ENCODE results near the gene FAHD1.
"Not testable (repeated sequence)": the region's sequence is repeated elsewhere in the genome, so short reads cannot be mapped to it uniquely, and the experiment has no call there.

The FAHD1 gene

DNA sequence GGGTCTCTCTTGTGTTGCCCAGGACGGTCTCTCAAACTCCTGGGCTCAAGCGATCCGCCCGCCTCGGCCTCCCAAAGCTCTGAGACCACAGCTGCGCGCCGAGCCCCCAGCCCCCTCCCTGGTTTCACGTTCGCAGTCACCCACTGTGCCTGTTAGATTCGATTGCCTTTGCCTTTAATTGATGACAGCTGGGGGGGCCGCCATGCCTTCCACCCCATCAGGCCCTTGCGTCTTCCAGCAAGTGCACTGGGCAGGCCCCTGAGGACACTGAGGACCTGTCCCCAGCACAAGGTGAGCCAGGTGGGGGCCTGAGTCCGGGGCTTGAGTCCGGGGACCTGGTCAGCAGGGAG is 36.8 kb upstream of the FAHD1 start:
- DNase-seq: no peak

GRCh38 chr16:1790611-1791255 is 36.3 kb upstream of the FAHD1 start:
- DNase-seq: no peak

- DNase-seq: no peak
Observed at GRCh38 chr16:1791256-1791942, 35.6 kb upstream of the FAHD1 start.

GRCh38 chr16:1791943-1792812 is 34.8 kb upstream of the FAHD1 start:
- DNase-seq: no peak

DNA sequence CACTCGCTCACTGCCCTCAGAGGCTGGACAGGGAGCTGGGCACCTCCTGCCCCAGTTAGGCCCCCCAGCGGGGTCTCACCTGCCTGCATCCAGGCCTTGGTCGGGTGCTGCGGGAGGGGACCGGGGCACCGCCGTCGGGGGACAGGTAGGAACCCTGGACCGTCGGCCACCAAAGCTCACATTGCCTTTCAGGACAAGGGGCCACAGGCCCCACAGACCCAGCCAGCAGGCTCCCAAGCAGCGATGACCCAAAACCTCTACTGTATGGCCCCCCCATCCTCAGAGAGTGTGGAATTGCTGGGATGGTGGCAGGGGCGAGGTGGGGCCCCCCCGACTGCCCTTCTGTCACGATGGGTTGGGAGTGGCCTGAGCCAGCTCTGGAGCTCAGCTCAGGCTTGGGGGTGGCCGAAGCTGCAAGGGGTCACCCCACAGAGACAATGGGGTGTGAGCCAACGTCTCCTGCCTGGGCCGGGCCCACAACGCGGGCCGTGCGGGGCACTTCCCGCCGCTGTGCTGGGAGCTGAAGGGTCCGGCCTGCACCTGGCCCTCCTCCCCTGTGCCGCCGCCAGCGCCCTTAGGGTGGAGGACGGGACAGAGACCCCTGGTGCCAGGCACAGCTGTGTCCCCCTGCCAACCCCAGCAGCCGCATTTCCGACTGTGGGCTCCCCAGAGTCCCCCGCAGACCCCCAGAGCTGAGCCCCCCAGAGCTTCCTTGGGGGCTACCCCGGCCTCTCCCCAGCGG is 34.0 kb upstream of the FAHD1 start:
- DNase-seq: no peak

- no peak for DNase-seq
Observed at GRCh38 chr16:1793578-1794220, 33.3 kb upstream of the FAHD1 start, which contains the start of gene IGFALS. TSS of gene IGFALS (minus strand) at chr16:1793705. CDS start at chr16:1793652, 53 bp downstream.

DNA sequence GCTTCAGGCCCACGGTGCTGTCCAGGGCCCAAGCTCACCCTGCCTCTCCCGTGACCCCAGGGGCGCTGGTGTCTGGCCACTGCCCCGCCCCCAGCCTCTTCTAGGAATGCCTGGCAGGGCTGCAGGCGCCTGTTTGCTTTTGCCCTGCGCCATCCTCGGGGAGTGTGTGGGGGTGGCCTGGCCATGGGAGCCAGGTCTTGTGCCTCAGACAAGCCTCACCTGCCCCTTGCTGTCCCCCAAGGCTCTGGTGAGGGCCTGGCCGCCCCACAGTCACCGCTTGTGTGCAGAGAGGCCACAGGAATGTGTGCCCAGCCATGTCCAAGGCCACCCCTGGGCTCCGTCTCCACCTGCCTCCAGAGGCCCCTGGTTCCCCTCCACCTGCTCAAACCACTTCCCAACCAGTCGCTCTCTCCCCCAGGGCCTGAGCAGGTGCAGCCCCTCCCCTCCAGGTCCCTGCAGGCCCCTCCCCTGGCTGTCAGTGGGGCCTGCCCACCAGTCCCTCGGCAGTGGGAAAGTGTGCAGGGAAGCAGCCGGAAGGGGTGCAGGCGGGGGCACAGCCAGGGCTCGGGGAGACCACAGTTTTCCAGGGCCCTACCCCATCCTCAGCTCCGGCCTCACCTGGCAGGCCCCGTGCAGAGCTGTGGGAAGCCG is 32.7 kb upstream of the FAHD1 start:
- no peak for DNase-seq

DNA sequence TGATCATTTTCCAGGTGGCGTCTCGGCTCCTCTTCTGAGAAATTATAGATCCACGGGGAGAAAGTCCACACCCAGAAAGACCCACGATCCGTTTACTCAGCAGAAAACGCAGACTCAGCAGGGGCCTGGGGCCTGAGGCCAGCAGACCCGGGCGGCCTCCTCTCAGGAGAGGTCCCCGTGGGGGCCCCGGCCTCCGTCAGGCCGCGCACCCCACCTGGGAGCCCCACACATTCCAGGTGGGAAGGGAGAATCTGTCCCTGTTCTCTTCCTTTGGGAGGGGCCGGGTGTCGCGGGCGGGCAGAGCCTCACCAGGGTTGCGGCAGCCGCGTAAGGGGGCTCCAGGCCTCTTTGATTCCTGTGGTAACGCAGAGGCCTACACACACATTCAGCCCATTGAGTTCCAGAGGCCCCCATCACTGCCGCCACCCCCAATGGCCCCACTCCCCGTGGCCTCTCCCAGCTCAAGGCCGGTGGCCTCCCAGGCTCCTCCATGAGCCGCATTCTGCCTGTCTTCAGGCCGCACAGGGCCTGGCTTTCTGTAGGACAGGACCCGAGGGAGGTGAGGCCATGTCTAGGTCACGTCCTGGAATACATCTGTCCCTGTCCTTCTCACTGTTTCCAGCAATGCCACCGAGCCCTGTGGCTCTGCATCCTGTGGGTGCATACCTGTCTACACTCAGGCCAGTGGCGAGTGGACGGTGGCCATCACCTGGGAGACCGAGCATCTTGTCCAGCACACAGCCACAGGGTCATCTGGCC is 31.9 kb upstream of the FAHD1 start:
- no peak for DNase-seq

DNA sequence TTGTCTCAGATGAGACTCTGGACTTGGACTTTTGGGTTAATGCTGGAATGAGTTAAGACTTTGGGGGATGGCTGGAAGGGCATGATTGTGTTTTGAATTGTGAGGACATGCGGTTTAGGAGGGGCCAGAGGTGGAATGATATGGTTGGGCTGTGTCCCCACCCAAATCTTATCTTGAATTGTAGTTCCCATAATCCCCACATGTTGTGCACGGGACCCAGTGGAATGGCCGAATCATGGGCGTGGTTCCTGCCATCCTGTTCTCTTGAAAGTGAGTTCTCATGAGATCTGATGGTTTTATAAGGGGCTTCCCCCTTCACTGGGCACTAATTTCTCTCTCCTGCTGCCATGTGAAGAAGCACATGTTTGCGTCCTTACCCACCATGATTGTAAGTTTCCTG is 27.7 kb upstream of the FAHD1 start:
- DNase-seq: not testable (repeated sequence)

DNA sequence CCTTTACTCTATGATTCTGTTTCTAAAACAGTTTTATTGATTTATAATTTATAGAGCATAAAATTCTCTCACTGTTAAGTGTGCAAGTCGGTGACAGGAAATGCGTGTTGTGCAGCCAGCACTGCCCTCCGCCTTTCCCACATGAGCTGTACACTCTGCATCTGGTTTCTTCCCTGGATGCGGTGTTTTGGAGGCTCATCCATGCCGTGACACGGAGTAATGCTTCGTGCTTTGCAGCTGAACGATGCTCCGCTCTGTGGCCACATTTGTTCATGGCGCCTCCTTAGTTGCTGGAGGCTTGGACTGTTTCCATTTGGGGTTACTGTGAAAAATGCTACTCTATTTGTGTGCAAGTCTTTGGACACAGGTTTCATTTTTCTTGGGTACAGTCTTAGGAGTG is 26.3 kb upstream of the FAHD1 start:
- no peak for DNase-seq

DNA sequence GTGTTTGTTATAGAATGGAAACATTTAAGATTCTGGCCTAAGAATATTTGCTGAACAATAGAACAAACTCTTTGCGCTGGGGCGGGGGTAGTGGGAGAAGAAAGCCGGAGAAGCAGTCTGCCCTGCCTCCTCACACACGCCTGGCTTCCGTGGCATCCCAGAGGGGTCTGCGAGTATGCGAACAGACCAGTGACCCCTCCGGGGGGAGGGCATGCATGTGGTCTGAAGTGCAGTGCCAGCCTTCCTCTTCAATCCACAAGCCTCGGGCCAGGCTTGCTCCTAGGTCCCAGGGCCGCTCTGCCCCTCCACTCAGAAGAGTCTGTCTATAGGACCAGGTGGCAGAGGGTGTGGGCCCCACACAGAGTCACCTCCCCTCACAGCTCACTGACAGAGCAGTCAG is 19.4 kb upstream of the FAHD1 start:
- DNase-seq: no peak

- DNase-seq: no peak
Observed at GRCh38 chr16:1808691-1809090, 18.3 kb upstream of the FAHD1 start.

- no peak for DNase-seq
Observed at GRCh38 chr16:1809281-1809801, 17.7 kb upstream of the FAHD1 start.

- DNase-seq: no peak
Observed at GRCh38 chr16:1810106-1810505, 16.9 kb upstream of the FAHD1 start.

GRCh38 chr16:1810536-1810935 is 16.5 kb upstream of the FAHD1 start:
- DNase-seq: no peak

GRCh38 chr16:1812732-1813163 is 14.3 kb upstream of the FAHD1 start:
- peak; percentile 65 for DNase-seq

DNA sequence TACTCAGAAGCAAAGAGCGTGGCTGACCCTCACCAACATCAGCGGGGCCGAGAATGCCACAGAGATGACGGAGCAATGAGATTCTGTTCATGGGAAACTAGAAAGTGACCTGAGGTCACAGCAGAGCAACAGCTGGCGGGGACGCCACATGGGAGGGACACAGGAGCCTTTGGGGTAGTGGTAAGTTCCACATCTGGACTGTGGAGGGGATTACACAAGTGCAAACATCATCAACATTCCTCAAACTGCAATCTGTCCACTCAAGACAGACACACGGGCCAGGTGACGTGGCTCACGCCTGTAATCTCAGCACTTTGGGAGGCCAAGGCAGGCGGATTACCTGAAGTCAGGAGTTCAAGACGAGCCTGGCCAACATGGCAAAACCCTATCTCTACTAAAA is 11.5 kb upstream of the FAHD1 start:
- DNase-seq: no peak

- DNase-seq: no peak
Observed at GRCh38 chr16:1816396-1817275, 10.4 kb upstream of the FAHD1 start.

GRCh38 chr16:1817276-1817589 is 9.8 kb upstream of the FAHD1 start:
- no peak for DNase-seq

DNA sequence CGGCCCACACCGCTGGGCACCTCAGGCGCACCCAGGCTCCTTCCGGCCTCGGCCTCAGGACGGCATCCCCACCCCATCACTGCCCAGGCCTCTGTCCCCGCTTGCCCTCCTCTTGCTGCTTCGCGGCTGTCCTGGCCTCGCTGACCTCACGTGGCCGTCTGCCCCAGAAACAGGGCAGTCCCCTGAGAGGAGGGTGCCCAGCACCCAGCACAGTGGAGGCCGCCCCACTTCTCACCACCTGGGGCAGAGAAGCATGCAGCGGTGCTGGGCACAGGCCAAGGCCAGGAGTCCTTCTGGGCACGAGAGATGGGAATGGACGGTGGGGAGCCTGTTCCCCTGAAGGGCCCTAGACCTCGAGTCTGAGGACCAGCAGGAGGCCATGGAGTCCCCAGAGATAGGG is 9.3 kb upstream of the FAHD1 start:
- DNase-seq: no peak
